ENCODE results near the gene MRPL18.
"Not testable (repeated sequence)": the region's sequence is repeated elsewhere in the genome, so short reads cannot be mapped to it uniquely, and the experiment has no call there.

MRPL18 gene

DNA sequence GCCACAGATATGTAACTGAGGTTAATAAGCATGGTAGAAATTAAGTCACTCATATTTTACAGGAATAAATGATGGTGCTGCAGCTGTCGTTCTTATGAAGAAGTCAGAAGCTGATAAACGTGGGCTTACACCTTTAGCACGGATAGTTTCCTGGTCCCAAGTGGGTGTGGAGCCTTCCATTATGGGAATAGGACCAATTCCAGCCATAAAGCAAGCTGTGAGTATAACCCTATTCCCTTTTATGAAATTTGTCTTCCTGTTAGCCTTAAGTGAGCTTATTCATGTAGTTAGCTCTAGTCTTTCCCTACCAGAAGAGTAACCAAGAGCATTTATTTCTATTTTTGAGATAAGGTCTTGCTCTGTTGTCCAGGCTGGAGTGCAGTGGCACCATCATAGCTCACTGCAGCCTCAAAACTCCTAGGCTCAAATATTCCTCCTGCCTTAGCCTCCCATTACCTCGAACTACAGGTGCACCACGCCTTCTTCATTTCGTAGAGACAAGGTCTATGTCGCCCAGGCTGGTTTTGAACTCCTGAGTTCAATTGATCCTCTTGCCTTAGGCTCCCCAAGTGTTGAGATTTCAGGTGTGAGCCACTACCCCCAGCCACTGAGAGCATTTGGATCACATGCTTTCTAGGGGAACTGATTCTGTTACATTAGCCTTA is 12.9 kb upstream of the MRPL18 start:
- DNase-seq = no peak

DNA sequence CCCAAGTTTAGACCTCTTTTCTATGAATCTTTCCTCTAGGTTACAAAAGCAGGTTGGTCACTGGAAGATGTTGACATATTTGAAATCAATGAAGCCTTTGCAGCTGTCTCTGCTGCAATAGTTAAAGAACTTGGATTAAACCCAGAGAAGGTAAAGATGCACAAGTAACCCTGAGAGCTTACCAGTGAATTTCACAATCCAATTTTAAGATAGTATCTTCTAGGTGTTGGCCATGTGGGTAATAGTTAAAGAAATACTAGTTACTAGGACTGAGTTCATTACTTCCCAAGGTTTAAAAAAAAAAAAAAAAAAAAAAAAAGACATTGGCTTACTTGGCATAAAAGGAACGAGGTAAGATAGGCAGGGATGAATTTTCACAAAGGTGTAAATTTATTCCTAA is 12.1 kb upstream of the MRPL18 start:
- no peak for DNase-seq

DNA sequence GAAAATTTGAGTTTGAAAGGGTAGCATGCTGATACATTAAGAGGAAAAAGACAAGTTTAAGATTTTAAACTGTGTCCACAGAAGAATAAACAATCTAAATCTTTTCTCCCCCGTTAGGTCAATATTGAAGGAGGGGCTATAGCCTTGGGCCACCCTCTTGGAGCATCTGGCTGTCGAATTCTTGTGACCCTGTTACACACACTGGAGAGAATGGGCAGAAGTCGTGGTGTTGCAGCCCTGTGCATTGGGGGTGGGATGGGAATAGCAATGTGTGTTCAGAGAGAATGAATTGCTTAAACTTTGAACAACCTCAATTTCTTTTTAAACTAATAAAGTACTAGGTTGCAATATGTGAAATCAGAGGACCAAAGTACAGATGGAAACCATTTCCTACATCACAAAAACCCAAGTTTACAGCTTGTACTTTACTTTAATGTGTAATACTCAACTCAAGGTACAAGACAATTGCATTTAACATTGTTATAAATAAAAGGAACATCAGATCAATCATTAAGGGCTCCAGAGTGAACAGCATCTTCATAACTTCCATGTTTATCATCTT is 11.6 kb upstream of the MRPL18 start:
- no peak for DNase-seq

DNA sequence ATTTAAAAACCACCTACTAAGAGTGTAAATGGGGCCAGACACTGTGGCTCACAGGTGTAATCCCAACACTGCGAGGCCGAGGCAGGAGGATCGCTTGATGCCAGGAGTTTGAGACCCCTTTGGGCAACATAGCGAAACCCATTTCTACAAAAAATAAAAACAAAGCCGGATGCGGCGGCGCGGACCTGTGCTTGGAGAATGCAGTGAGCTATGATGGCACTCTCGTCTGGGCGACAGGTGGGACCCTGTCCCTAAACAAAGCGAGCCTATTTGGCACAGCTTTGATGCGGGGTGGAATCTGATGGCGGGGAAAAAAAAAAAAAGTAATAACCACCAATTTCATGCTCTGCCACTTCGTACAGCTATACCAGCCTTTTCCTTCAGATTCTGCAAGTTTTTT is 2.0 kb upstream of the MRPL18 start:
- no peak for DNase-seq

DNA sequence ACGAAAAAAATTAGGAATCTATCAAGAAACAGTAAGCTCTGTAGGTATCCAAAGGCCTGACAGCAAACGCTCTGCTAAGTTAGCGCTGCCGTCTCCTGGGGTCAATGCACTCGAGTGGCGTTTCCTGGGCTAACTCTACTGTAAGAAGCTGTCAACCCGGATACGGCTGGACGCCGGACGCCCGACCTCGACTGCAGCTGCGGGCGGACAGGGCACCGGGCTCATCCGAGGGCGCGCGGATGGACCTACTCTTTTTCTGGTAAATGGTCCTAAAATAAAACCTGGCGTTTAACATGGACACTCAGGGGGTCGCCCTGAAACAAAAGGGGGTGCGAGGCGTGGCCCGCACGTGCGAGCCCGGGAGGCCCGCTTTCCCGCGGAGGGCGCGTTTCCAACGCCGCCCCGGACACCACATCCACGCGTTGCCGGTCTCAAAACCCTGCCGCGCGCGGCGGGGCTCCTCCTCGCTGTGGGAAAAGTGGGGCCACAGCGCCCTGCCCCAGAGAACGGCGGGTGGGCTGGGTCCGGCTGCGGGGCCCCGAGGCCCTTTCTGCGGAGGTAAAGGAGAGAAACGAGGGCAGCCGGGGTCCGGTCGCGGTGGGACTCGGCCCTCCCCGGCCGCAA is 1.4 kb upstream of the MRPL18 start:
- peak; percentile 42 for DNase-seq

DNA sequence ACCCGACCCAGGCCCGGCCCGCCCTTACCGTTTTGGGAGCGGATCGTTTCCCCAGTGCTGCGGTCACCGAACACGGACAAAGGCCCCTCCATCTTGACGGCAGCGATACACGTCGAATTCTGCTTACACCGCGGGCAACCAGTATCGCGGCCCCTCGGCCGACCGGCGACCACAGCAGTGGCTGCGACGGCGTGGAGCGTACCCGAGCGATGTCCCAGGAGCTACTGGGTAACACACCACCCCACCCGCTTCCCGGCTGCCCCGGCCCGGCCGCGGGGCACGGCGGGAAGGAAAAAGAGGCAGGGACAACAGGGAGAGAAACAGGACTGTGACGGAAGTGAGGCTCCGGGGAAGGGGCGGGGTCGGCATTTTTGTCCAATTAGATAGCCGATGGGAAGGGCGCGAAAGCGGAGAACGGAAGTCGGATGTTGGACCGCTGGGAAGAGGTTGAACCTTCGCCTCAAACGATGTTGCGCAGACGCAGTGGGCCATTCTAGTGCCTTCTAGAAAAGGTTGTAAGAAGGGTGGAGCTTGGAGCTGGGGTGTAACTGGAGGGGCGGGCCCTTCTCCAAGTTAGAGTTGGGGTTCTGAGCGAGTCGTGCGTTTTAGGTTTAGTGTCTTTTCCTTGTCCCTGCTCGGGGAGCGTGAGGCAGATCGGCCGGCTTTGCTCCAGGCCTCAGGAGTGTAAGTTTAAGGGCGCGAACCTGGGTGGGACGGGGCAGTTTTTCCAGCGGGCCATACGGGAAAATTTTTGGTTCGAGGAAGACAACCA is 704 bp upstream of the MRPL18 start, which contains the start of gene TCP1:
TSS of gene TCP1 (minus strand) at position 226 of the 772 bp plus-strand sequence. CDS start at position 92, 134 bp downstream.
- peak; percentile 97 for DNase-seq

DNA sequence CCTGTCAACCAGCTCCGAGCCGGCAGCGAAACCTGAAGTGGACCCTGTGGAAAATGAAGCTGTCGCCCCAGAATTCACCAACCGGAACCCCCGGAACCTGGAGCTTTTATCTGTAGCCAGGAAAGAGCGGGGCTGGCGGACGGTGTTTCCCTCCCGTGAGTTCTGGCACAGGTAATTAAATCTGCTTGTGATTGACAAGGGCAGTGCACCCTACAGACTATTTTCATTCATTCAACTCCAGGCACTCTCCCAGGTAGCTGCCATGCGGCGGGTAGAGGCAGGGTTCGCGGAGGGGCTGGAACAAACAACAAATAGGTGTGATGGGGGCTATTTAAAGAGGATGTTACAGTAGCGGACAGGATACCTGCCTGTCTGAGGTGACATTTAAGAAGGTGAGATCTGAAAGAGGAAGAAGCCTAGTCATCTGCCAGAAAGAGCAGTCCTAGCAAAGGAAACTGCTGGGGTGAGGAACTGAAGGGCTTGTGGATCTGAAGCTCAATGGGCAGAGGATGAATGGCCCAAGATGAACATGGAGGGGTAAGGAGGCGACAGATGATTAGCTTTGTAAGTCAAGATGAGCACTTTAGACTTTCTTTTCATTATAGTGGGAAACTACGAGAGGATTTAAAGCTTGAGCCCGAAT is 810 bp downstream of the MRPL18 start:
- no peak for DNase-seq

DNA sequence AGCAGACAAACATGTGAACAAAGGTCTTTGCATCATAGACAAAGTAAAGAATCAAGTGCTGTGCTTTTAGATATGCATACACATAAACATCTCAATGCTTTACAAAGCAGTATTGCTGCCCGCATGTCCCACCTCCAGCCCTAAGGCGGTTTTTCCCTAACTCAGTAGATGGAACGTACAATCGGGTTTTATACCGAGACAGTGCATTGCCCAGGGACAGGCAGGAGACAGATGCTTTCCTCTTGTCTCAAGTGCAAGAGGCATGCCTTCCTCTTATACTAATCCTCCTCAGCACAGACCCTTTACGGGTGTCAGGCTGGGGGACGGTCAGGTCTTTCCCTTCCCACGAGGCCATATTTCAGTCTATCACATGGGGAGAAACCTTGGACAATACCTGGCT is 4.7 kb downstream of the MRPL18 start:
- DNase-seq = not testable (repeated sequence)

DNA sequence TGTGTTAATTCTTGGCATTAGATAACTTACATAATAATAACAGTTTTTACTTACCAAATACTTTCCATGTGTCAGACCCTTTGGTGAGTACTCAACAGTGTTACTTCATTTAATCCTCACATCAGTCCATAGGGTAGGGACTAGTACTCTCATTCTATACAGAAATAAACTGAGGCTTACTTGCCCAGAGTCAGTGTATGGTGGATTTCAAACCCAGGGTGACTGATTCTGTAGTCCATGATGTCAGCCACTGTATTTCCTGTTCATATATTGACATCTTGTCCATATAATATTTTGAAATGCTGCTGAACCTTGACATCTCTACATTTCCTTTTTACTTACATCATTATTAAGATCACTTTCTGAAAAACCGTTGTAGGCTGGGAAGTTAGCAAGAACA is 7.3 kb downstream of the MRPL18 start:
- no peak for DNase-seq

DNA sequence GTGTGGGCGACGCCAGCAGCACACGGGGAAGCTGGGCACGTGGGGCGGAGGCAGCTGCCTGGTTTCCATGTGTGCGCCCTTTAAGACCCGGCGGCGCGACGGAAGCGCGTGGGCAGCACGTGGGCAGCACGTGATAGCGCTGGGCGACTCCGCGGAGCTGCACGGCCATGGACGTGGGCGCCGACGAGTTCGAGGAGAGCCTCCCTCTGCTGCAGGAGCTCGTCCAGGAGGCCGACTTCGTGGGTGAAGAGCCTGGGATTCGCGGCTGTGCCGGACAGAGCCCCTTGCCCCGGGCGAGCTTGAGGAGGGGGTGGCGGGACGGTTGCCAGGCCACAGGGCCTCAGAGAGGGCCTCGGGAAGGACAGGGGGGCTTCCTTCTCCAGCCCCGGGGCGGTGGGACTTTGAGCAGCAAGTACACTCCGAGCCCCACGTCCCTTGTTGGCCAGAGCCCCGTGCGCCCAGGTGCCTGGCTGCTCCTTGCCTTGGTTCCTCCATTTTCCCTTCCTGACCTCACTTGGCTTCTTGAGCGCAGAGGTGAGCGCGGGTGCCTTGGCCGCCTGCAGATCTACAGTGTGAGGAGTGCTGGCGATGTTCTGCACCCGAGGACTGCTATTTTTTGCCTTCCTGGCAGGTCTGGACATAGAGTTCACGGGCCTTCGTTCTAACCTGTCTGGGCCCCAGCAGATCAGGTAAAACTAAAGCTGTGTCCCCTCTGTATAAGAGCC is 10.0 kb downstream of the MRPL18 start, which contains the start of gene PNLDC1:
TSS of gene PNLDC1 (plus strand) at position 136 of the 725 bp plus-strand sequence. CDS start at position 168, 32 bp downstream.
- no peak for DNase-seq

DNA sequence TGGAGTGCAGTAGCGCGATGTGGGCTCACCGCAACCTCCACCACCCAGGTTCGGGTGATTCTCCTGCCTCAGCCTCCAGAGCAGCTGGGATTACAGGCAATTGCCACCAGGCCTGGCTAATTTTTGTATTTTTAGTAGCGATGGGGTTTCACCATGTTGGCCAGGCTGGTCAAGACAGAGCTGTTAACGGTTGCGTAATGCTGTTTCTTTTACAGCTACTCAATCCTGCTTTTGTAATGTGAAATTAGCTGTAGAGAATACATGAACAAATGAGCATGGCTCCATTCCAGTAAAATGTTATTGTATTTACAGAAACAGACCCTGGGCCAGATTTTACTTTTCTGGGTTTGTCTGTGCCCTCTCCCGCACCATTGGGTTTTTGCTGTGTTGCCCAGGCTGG is 11.7 kb downstream of the MRPL18 start:
- no peak for DNase-seq

DNA sequence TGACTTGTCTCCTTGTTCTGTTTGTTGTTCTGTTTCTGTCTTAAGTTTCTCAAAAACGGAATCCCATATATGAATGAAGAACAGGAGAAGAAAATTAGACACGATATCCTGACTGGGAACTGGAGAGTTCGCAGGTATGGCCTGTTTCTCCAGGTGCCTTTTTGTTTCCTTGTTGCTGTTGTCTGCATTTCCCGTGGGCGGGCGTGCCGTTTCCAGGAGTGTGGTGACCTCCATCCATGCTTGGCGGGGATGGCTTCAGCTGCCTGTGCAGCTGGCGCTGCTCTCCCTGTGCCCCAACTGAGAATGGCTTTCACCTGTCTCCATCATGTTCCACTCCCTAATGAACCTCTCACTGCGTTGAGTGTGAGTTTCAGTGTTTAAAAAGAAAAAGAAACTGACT is 14.2 kb downstream of the MRPL18 start:
- no peak for DNase-seq

DNA sequence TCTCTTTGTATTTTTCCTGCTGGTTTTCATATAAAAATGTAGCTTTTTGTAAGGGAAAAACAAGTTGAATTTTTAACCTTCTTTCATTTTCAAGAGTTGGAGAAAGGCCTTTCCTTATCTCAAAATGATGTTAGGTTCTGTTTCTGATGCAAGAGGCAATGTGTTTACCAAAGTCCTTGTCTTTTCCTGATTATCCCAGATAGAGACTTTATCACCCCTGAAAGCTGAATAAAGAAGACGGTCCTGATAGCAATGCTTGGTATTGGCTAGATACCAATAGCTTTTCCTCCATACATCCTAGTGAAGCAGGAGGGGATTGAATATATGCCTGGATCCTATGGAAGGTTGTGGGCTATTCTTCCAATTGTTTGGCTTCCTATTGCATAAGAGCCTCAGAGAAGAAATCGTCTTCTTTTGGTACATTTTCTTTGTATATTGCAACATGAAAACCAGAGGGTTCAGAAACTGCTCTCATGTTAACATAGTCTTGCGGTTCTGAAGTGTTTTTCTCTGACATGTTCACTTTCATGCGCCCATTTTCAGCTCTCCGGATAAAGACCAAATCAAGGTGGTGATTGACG is 15.3 kb downstream of the MRPL18 start:
- DNase-seq = no peak

DNA sequence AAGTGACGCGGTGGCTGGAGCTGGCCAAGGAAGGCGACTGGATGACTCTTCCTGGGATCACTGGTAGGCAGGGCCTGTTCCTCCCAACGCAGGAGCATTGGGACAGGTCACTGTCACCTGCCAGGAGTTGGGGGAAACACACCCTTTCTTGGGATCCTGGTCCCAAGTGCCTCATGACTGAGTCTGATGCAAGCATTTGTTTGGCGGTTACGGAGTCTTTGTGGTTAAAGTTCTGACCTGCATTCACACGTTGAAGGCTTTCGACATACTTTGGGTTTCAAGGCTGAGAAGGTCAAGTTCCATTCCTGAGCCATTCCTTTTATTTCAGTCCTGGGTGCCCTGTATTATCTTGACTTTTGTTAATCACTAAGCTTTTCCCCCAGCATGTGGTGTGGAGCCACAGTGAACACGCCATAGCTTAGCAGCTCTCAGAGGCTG is 15.8 kb downstream of the MRPL18 start:
- no peak for DNase-seq

DNA sequence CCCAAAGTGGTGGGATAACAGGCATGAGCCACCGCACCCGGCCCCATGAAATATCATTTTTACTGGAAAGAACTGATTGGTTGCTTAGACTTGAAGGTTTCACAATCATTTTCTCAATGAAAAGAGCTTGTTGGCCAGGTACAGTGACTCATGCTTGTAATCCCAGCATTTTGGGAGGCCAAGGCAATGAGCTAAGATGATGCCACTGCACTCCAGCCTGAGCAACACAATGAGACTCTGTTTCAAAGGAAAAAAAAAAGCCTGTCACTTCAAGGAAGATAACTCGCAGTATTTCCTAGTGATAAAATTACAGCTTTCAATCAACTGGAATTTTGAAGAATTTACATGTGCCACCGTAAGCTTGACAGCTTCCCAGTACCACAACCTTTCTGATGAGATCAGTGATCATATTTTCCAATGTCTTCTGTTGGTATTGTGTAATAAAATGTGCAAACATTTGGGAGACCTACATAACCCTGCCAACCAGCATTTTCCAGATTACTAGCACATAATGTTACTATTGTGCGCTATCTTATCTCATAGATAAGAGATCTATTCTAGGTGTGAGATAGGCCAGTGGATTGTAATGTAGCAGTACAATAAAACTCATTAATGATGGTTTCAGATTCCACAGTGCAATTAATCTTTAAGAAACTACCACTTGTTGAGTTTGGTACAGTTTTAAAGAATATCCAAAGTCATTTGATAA is 17.0 kb downstream of the MRPL18 start:
- DNase-seq = no peak

DNA sequence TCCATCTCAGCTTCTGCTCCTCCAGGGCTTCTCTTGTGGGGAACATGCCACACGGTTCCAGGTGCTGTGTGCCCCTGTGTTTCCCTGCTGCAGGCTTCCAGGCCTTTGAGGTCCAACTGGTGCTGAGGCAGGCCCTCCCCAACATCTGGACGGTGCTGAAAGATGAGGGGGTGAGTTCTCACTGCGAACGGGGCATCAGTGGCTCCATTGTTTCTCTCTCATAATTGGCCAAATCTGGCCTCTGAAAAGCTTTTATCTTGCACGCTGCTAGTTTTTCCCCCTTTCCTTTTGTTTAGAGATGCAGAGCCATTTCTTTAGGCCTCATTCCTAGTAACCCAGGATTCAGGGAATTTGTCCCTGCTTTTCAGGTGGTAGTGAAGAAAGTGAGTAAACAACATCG is 18.4 kb downstream of the MRPL18 start:
- no peak for DNase-seq

DNA sequence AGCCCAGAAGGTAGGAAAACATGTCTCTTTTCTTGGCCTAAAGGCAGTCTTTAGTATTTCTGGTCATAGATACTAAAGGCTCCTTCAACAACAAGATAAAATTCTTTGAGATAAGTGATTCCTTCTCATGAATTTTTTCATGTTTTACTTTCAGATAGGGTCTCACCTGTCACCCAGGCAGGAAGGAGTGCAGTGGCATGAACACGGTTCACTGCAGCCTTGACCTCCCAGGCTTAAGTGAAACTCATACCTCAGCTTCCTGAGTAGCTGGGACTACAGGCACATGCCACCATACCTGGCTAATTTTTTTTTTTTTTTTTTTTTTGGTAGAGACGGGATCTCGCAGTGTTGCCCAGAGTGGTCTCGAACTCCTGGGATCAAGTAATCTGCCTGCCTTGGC is 18.9 kb downstream of the MRPL18 start:
- no peak for DNase-seq

DNA sequence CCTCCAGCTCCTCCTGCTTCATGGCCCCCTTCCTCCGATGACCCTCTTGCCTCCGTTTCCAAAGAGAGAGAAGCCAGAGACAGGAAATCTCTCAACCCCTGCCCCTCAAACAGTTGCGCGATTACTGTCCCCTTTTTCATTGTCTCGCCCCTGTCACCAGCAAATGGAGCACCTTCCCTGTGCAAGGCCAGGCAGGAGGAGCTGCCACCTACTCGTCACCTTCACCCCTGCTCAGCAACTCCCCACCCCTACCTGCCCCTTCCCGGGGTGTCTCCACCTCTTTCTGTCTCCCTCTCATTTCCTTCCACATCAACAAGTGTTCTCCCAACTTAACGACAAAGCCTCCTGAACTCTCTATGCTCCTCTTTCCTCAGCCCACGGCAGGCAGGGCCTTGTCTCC is 23.5 kb downstream of the MRPL18 start:
- DNase-seq = no peak

DNA sequence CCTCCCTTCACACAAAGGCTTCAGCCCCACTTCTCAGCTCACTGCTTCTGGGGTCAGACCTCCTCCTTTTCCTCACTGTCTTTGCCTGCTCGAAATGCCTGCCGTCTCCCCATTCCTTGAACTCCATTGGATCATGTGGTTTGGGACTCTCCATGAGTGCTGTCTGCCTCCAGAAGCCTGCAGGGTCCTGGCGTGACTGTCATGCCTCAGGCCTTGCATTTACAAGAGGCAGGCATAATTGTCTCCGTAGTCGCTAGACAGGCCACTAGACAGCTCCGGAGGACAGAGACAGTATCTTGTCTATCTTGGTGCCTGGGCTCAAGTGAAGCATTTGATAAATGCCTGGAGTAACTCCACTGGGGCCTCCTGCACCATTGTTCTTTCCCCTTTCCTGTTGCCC is 25.1 kb downstream of the MRPL18 start:
- no peak for DNase-seq

DNA sequence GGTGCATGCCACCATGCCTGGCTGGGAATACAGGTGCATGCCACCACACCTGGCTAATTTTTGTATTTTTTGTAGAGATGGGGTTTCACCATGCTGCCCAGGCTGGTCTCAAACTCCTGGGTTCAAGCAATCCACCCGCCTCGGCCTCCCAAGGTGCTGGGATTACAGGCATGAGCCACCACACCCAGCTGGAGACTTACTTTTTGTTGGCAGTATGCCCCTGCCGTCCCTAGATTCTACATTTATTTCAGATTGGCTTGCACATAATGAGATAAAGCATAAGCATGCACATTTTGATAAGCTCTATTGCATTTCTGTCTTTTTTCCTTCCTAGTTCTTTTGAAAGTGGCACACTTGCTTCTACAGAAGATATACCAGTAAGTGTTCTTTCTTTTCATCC is 26.5 kb downstream of the MRPL18 start:
- DNase-seq = not testable (repeated sequence)

Data from activated CD4-positive, CD25-positive, alpha-beta regulatory T cell treated with anti-CD3 and anti-CD28 coated beads, Interleukin-2, amount 50 U/mL, for 72 hours (primary cell).